Suprapubic skin (tissue), 3 donors: ENCODE measurements around the gene ARHGAP25.

Experiments used
- CTCF ChIP-seq, 2 donors: fragments of 200-600 bp in 1 of 2; fragments of 450-650 bp in 1 of 2; sonication (generic) in 1 of 2; IDR thresholded peaks; one replicate each; pipeline ENCODE4 v1.5.1; 2016 to 2019; ENCODE audit warnings: antibody characterized with exemption in 2 of 2, mild to moderate bottlenecking in 1 of 2, moderate library complexity in 1 of 2
- POLR2AphosphoS5 ChIP-seq, 3 donors: sonication (generic); formaldehyde crosslinking; IDR thresholded peaks; one replicate each; pipeline ENCODE4 v1.6.1; 2017; ENCODE audit warnings: antibody characterized with exemption in 3 of 3

GRCh38 chr2:68775272-68775842, 40.7 kb downstream of the ARHGAP25 start:
- TF ChIP-seq CTCF (IDR thresholded peaks at IDR 0.05) = no peak
- TF ChIP-seq POLR2AphosphoS5 (IDR thresholded peaks at IDR 0.05) = no peak
